ENCODE results near the gene LMNTD1.

DNA sequence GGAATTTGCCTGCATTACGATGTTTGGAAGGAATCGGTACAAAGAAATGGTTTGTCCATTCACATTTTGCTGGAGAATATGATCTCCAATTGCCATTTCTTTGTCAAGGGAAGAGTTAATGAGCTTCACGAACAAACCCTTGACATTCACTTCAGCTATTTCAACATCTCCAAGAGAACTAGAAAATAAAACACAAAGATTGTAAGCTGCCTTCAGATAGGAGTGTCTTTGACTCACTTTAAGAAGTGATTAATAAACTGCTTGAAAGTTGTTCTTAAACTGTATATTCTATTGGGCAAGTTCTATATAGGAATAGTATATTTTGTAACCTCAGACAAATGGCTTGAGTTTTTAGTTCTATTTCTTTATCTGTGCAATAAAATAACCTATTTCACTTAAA lies 26.3 kb downstream of the LMNTD1 start:
- TF ChIP-seq POLR2A (IDR thresholded peaks at IDR 0.05; ENCODE audit: low read depth, low read length) (no peak), RCOR1 (conservative IDR thresholded peaks at IDR 0.05; ENCODE audit: low read depth, low read length) (no peak), TCF12 (IDR thresholded peaks at IDR 0.05; ENCODE audit: low read depth, low read length) (no peak), ESRRA (IDR thresholded peaks at IDR 0.05; ENCODE audit: low read length) (no peak), RAD21 (IDR thresholded peaks at IDR 0.05; ENCODE audit: insufficient read depth, low read depth, low read length) (no peak), GABPA (IDR thresholded peaks at IDR 0.05; ENCODE audit: low read depth) (no peak), SMC3 (IDR thresholded peaks at IDR 0.05; ENCODE audit: borderline replicate concordance, low read length) (no peak)
- TF ChIP-seq, protein P1, sequence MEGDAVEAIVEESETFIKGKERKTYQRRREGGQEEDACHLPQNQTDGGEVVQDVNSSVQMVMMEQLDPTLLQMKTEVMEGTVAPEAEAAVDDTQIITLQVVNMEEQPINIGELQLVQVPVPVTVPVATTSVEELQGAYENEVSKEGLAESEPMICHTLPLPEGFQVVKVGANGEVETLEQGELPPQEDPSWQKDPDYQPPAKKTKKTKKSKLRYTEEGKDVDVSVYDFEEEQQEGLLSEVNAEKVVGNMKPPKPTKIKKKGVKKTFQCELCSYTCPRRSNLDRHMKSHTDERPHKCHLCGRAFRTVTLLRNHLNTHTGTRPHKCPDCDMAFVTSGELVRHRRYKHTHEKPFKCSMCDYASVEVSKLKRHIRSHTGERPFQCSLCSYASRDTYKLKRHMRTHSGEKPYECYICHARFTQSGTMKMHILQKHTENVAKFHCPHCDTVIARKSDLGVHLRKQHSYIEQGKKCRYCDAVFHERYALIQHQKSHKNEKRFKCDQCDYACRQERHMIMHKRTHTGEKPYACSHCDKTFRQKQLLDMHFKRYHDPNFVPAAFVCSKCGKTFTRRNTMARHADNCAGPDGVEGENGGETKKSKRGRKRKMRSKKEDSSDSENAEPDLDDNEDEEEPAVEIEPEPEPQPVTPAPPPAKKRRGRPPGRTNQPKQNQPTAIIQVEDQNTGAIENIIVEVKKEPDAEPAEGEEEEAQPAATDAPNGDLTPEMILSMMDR (IDR thresholded peaks at IDR 0.05 in 2 of 3, conservative IDR thresholded peaks at IDR 0.05 in 1 of 3; ENCODE audit: control insufficient read depth in 2 of 3, extremely low read depth in 1 of 3, insufficient read depth in 1 of 3, low read depth in 3 of 3, low read length in 3 of 3) = no peak
- TF ChIP-seq, protein P2, sequence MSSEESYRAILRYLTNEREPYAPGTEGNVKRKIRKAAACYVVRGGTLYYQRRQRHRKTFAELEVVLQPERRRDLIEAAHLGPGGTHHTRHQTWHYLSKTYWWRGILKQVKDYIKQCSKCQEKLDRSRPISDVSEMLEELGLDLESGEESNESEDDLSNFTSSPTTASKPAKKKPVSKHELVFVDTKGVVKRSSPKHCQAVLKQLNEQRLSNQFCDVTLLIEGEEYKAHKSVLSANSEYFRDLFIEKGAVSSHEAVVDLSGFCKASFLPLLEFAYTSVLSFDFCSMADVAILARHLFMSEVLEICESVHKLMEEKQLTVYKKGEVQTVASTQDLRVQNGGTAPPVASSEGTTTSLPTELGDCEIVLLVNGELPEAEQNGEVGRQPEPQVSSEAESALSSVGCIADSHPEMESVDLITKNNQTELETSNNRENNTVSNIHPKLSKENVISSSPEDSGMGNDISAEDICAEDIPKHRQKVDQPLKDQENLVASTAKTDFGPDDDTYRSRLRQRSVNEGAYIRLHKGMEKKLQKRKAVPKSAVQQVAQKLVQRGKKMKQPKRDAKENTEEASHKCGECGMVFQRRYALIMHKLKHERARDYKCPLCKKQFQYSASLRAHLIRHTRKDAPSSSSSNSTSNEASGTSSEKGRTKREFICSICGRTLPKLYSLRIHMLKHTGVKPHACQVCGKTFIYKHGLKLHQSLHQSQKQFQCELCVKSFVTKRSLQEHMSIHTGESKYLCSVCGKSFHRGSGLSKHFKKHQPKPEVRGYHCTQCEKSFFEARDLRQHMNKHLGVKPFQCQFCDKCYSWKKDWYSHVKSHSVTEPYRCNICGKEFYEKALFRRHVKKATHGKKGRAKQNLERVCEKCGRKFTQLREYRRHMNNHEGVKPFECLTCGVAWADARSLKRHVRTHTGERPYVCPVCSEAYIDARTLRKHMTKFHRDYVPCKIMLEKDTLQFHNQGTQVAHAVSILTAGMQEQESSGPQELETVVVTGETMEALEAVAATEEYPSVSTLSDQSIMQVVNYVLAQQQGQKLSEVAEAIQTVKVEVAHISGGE (CRISPR knock-in tag; IDR thresholded peaks at IDR 0.05) = no peak
- TF ChIP-seq, protein P3, sequence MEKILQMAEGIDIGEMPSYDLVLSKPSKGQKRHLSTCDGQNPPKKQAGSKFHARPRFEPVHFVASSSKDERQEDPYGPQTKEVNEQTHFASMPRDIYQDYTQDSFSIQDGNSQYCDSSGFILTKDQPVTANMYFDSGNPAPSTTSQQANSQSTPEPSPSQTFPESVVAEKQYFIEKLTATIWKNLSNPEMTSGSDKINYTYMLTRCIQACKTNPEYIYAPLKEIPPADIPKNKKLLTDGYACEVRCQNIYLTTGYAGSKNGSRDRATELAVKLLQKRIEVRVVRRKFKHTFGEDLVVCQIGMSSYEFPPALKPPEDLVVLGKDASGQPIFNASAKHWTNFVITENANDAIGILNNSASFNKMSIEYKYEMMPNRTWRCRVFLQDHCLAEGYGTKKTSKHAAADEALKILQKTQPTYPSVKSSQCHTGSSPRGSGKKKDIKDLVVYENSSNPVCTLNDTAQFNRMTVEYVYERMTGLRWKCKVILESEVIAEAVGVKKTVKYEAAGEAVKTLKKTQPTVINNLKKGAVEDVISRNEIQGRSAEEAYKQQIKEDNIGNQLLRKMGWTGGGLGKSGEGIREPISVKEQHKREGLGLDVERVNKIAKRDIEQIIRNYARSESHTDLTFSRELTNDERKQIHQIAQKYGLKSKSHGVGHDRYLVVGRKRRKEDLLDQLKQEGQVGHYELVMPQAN (conservative IDR thresholded peaks at IDR 0.05) = no peak

Data from GM12878 (cell line).